Stimulated activated CD4-positive, alpha-beta T cell treated with anti-CD3 and anti-CD28 coated beads, Interleukin-2, amount 100 ng/mL, for 4 hours (primary cell): ENCODE data around the gene IFTAP.
"Not testable (repeated sequence)": the region's sequence is repeated elsewhere in the genome, so short reads cannot be mapped to it uniquely, and the experiment has no call there.

Experiments
- DNase-seq: peaks from one replicate; pipeline ENCODE4 v3.0.0-alpha.2; 2020; ENCODE audit warnings: low read depth

IFTAP gene

GRCh38 chr11:36594316-36594989 lies at the start of gene IFTAP:
Gene IFTAP (plus strand): TSS chr11:36594502. CDS start chr11:36610104, 15,602 bp downstream.
- DNase-seq: no peak

- DNase-seq: no peak
Observed at GRCh38 chr11:36550385-36551115, 43.8 kb upstream of the IFTAP start.

- not testable (repeated sequence) for DNase-seq
Observed at GRCh38 chr11:36557390-36557789, 36.9 kb upstream of the IFTAP start.

- DNase-seq: no peak
Observed at GRCh38 chr11:36557991-36558390, 36.3 kb upstream of the IFTAP start.

GRCh38 chr11:36558571-36559413 lies 35.5 kb upstream of the IFTAP start:
- DNase-seq: no peak

GRCh38 chr11:36564376-36565030 lies 29.8 kb upstream of the IFTAP start:
- peak; percentile 13 for DNase-seq

GRCh38 chr11:36565031-36565610 lies 29.2 kb upstream of the IFTAP start:
- no peak for DNase-seq

GRCh38 chr11:36566407-36567053 lies 27.8 kb upstream of the IFTAP start:
- DNase-seq: no peak

- DNase-seq: no peak
Observed at GRCh38 chr11:36567694-36568093, 26.6 kb upstream of the IFTAP start, which contains the start of gene RAG1. Gene RAG1 (plus strand): TSS chr11:36568007. CDS start chr11:36573305, 5,298 bp downstream.

- DNase-seq: no peak
Observed at GRCh38 chr11:36569095-36569494, 25.2 kb upstream of the IFTAP start.

GRCh38 chr11:36574486-36574885 lies 19.8 kb upstream of the IFTAP start:
- DNase-seq: no peak

GRCh38 chr11:36577373-36577772 lies 16.9 kb upstream of the IFTAP start:
- DNase-seq: no peak

- no peak for DNase-seq
Observed at GRCh38 chr11:36577859-36578258, 16.4 kb upstream of the IFTAP start.

- DNase-seq: no peak
Observed at GRCh38 chr11:36578458-36578857, 15.8 kb upstream of the IFTAP start.

- no peak for DNase-seq
Observed at GRCh38 chr11:36581536-36581935, 12.8 kb upstream of the IFTAP start.

GRCh38 chr11:36583667-36584066 lies 10.6 kb upstream of the IFTAP start:
- DNase-seq: no peak

GRCh38 chr11:36586543-36586942 lies 7.8 kb upstream of the IFTAP start:
- DNase-seq: no peak

- no peak for DNase-seq
Observed at GRCh38 chr11:36588099-36588498, 6.2 kb upstream of the IFTAP start.

- no peak for DNase-seq
Observed at GRCh38 chr11:36590513-36590912, 3.8 kb upstream of the IFTAP start.

- no peak for DNase-seq
Observed at GRCh38 chr11:36591433-36591832, 2.9 kb upstream of the IFTAP start.

GRCh38 chr11:36596880-36597279 lies 2.6 kb downstream of the IFTAP start:
- DNase-seq: no peak
